AG09319 (cell line): ENCODE results near the gene NETO1.

Experiments used
- DNase-seq: peaks from one replicate; pipeline ENCODE4 v3.0.0-alpha.2; 2010; ENCODE audit warnings: low read depth; ENCODE audit errors: extremely low read depth
- TF ChIP-seq, protein P1 (sequence below): IDR thresholded peaks from 2 replicates; pipeline ENCODE4 v1.5.1; 2011; ENCODE audit warnings: low read depth, mild to moderate bottlenecking, inconsistent platforms, low read length, moderate library complexity

NETO1 gene

DNA sequence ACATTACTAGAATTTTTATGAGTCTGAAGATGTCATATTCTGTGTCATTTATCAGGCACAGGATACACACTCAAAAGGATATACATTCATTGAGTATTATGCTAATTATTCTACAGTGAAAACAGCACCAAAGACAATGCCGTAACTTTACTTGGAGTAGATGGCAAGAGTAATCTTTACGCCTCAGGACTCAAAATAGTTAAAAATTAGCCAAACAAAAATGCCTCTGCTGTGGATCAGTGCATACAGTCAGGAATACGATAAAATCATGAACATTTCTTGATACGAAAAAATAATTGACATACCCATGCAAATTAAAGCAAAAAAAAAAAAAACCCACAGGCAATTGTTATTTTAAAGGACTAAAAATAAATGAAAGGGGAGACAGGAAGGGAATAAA lies 129.7 kb downstream of the NETO1 start:
- TF ChIP-seq, protein P1, sequence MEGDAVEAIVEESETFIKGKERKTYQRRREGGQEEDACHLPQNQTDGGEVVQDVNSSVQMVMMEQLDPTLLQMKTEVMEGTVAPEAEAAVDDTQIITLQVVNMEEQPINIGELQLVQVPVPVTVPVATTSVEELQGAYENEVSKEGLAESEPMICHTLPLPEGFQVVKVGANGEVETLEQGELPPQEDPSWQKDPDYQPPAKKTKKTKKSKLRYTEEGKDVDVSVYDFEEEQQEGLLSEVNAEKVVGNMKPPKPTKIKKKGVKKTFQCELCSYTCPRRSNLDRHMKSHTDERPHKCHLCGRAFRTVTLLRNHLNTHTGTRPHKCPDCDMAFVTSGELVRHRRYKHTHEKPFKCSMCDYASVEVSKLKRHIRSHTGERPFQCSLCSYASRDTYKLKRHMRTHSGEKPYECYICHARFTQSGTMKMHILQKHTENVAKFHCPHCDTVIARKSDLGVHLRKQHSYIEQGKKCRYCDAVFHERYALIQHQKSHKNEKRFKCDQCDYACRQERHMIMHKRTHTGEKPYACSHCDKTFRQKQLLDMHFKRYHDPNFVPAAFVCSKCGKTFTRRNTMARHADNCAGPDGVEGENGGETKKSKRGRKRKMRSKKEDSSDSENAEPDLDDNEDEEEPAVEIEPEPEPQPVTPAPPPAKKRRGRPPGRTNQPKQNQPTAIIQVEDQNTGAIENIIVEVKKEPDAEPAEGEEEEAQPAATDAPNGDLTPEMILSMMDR, result no peak
- no peak for DNase-seq

DNA sequence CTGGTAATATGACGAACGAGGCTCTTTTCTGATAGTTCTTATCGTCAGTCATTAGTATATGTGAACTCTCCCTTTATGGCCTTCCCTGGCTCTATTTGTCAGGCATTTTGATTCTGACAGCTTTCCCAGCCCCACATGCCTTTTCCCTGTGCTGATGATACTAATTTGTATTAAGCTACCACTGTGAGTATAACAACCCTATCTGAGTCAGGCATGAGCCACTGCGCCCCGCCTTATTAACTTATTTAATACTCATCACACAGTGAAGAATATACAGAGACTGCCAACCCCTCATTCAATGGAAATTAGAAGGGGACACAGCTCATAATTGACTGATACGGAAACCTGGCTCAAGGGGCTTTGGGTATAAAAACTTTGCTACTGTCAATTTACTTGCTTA lies 140.0 kb downstream of the NETO1 start:
- TF ChIP-seq, protein P1, result no peak
- DNase-seq, result no peak

DNA sequence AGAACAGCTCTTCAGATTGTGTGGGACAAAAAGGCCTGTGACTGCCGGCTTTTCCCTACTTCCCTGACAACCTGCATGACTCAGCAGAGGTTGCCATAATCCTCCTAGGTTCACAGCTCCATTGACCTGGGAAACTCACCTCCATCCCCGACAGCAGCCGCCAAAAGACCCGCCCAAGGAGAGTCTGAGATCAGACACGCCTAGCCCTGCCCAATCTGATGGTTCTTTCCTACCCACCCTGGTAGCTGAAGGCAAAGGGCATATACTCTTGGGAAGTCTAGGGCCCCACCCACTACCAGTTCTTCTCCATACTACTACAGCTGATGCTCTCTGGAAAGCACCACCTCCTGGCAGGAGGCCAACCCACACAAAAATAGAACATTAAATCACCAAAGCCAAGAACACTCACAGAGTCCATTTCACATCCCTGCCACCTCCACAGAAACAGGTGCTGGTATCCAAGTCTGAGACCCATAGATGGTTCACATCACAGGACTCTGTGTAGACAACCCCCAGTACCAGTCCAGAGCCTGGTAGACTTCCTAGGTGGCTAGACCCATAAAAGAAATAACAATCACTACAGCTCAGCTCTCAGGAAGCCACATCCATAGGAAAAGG lies 140.6 kb downstream of the NETO1 start:
- no peak for DNase-seq
- TF ChIP-seq, protein P1, result no peak

DNA sequence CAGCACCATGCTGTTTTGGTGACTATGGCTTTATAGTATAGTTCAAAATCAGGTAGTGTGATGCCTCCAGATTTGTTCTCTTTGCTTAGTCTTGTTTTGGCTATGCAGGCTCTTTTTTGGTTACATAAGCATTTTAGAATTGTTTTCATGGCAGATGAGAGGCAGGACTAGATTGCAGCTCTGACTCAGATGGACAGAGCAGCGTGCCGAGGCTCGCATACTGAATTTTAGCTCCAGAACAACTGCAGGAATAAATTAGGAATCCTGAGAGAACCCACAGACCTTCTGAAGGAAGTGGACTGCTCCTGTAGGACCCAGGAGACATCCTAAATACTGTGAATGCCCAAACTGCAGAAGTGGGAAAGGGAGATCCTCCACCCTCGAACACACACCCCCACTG lies 141.6 kb downstream of the NETO1 start:
- TF ChIP-seq, protein P1, result no peak
- no peak for DNase-seq

DNA sequence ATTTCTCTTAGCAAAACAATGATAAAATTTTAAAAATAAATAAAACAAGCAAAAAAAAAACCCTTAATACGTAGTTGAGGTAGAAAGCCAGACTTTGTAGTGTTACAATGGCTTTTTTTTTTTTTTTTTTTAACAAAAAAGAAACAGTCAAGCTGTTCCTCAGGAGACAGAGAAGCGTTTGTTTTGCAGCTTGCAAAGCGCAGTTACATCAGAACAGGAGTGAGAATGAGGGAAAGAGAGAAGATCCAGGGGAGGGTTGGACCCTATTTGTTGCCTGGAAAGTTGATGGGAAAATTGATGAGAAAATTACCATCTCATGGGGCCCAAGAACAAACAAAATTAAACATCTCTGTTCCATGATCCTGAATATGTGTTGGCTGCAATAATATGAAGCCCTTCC lies 146.5 kb downstream of the NETO1 start:
- TF ChIP-seq, protein P1, result no peak
- DNase-seq, result no peak

DNA sequence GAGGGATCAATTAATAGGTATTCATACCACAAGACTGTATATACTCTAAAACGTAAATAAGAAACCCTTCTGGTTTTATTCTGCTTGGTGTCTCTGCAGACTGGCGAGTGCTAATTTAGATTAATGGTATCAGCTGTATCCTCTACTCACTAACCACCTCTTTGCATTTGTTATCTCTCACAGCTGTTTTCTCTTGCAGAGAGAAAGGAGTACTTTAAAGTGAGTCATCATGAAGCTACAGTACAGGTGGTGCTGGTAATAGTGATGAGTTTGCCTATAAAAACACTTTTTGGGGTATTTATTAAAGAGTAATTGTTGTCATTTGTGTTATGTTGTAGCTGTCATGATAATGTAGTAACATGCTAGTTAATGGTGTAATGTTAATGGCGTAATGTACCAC lies 147.7 kb downstream of the NETO1 start:
- no peak for DNase-seq
- TF ChIP-seq, protein P1, result no peak

DNA sequence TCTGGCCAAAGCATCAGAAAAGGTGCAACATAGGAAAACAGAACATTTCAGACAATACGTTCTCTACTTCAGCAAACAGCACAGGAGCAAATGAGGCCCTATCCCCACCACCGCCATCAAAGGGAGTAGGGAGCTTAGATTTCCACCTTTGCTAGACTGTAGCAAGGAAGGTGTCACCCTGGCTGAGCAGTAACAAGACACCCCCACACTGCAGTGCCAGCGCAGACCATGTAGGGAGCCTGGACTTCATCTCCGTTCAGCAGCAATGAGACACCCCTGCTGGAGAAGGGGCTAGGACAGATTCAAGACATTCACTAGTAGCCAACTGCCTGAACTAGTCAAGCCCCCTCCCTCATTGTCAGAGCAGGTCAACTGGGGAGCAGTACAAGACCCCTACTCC lies 163.6 kb downstream of the NETO1 start:
- TF ChIP-seq, protein P1, result no peak
- no peak for DNase-seq
